ENCODE data around the gene TBC1D4. TPM values are rescaled to one million over a fixed set of nuclear protein-coding genes. Genes with fewer than 3 reads are reported as not detected.

TBC1D4 gene
- total and polyA plus RNA-seq, 9 of the 15 experiments (the other 6 are each of a cell fraction or from before 2014, with no cell fraction given), result 2.8 to 12.3 (median 7.0) TPM

- TF ChIP-seq OTX1 (CRISPR knock-in tag; IDR thresholded peaks at IDR 0.05) (no peak), BDP1 (IDR thresholded peaks at IDR 0.05; ENCODE audit: insufficient read depth, insufficient read length) (no peak), RFX1 (IDR thresholded peaks at IDR 0.05) (no peak), CBX1 (IDR thresholded peaks at IDR 0.05; ENCODE audit: low read depth) (no peak), ZBTB7A (IDR thresholded peaks at IDR 0.05; ENCODE audit: borderline replicate concordance, control insufficient read depth, low read depth, low read length) (no peak), ZNF354B (CRISPR knock-in tag; IDR thresholded peaks at IDR 0.05) (no peak), SMC3 (conservative IDR thresholded peaks at IDR 0.05; ENCODE audit: insufficient read depth, low read depth, low read length) (no peak), ZC3H11A (IDR thresholded peaks at IDR 0.05; ENCODE audit: low read depth, low read length) (no peak), HDAC8 (tag; IDR thresholded peaks at IDR 0.05) (no peak), RERE (CRISPR knock-in tag; IDR thresholded peaks at IDR 0.05; ENCODE audit: borderline replicate concordance) (no peak), TARDBP (IDR thresholded peaks at IDR 0.05) (no peak), HOXB6 (CRISPR knock-in tag; IDR thresholded peaks at IDR 0.05; ENCODE audit: borderline replicate concordance) (no peak), ZNF197 (CRISPR knock-in tag; IDR thresholded peaks at IDR 0.05; ENCODE audit: low read depth) (no peak), KLF6 (CRISPR knock-in tag; IDR thresholded peaks at IDR 0.05; ENCODE audit: borderline replicate concordance) (no peak), ZNF253 (CRISPR knock-in tag; conservative IDR thresholded peaks at IDR 0.05) (no peak), CTCF (IDR thresholded peaks at IDR 0.05 in 2 of 3, conservative IDR thresholded peaks at IDR 0.05 in 1 of 3; ENCODE audit: insufficient read depth in 2 of 3, low read depth in 1 of 3, low read length in 3 of 3) (peak; percentile 60 to 63 (median 61)), DACH1 (IDR thresholded peaks at IDR 0.05; ENCODE audit: partially characterized antibody) (no peak), ZNF384 (IDR thresholded peaks at IDR 0.05; ENCODE audit: low read depth, low read length) (peak; percentile 71; the same call in 1 of the 2 replicates), HCFC1 (IDR thresholded peaks at IDR 0.05; ENCODE audit: low read depth, low read length) (no peak), EP400 (IDR thresholded peaks at IDR 0.05) (no peak)
- TF ChIP-seq, protein P1, sequence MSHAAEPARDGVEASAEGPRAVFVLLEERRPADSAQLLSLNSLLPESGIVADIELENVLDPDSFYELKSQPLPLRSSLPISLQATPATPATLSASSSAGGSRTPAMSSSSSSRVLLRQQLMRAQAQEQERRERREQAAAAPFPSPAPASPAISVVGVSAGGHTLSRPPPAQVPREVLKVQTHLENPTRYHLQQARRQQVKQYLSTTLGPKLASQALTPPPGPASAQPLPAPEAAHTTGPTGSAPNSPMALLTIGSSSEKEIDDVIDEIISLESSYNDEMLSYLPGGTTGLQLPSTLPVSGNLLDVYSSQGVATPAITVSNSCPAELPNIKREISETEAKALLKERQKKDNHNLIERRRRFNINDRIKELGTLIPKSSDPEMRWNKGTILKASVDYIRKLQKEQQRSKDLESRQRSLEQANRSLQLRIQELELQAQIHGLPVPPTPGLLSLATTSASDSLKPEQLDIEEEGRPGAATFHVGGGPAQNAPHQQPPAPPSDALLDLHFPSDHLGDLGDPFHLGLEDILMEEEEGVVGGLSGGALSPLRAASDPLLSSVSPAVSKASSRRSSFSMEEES (CRISPR knock-in tag; IDR thresholded peaks at IDR 0.05), result no peak
Observed at GRCh38 chr13:75357576-75358289, 124.2 kb downstream of the TBC1D4 start (continued).

All from K562 (cell line).